IPS-NIHi11 (cell line): Measurements from ENCODE around the gene CEP120.
"Not testable (repeated sequence)": the region's sequence is repeated elsewhere in the genome, so short reads cannot be mapped to it uniquely, and the experiment has no call there.

Experiments used
- DNase-seq: peaks from one replicate; pipeline ENCODE4 v3.0.0; 2012; ENCODE audit warnings: mixed read lengths, low spot score

The CEP120 gene

GRCh38 chr5:123438902-123439301, 15.7 kb upstream of the CEP120 start:
- DNase-seq: no peak

- no peak for DNase-seq
Measured at GRCh38 chr5:123438244-123438643, 15.0 kb upstream of the CEP120 start.

- no peak for DNase-seq
Measured at GRCh38 chr5:123436201-123436600, 13.0 kb upstream of the CEP120 start.

- no peak for DNase-seq
Measured at GRCh38 chr5:123434796-123435195, 11.6 kb upstream of the CEP120 start.

GRCh38 chr5:123433596-123433995, 10.4 kb upstream of the CEP120 start:
- DNase-seq: no peak

- DNase-seq: not testable (repeated sequence)
Measured at GRCh38 chr5:123430441-123430840, 7.2 kb upstream of the CEP120 start.

- no peak for DNase-seq
Measured at GRCh38 chr5:123429993-123430392, 6.8 kb upstream of the CEP120 start.

- no peak for DNase-seq
Measured at GRCh38 chr5:123429221-123429954, 6.2 kb upstream of the CEP120 start.

- DNase-seq: no peak
Measured at GRCh38 chr5:123428521-123429220, 5.5 kb upstream of the CEP120 start.

GRCh38 chr5:123427281-123427680, 4.1 kb upstream of the CEP120 start:
- DNase-seq: no peak

- DNase-seq: no peak
Measured at GRCh38 chr5:123425431-123425830, 2.2 kb upstream of the CEP120 start.

- DNase-seq: no peak
Measured at GRCh38 chr5:123422433-123423277, 548 bp downstream of the CEP120 start.

GRCh38 chr5:123421773-123422172, 1.4 kb downstream of the CEP120 start:
- no peak for DNase-seq

GRCh38 chr5:123414974-123415373, 8.2 kb downstream of the CEP120 start:
- no peak for DNase-seq

GRCh38 chr5:123412206-123412605, 11.0 kb downstream of the CEP120 start:
- no peak for DNase-seq

GRCh38 chr5:123401999-123402398, 21.2 kb downstream of the CEP120 start:
- DNase-seq: not testable (repeated sequence)

- no peak for DNase-seq
Measured at GRCh38 chr5:123401320-123401719, 21.9 kb downstream of the CEP120 start.

GRCh38 chr5:123400870-123401291, 22.3 kb downstream of the CEP120 start:
- DNase-seq: not testable (repeated sequence)

GRCh38 chr5:123398058-123398733, 25.0 kb downstream of the CEP120 start:
- no peak for DNase-seq

- no peak for DNase-seq
Measured at GRCh38 chr5:123397538-123397937, 25.7 kb downstream of the CEP120 start.

GRCh38 chr5:123391009-123391408, 32.2 kb downstream of the CEP120 start:
- DNase-seq: no peak

- DNase-seq: no peak
Measured at GRCh38 chr5:123389794-123390193, 33.4 kb downstream of the CEP120 start.
